ENCODE results near the gene TUBA8.

GRCh38 chr22:18130018-18130417 lies 19.4 kb downstream of the TUBA8 start:
- TF ChIP-seq SIN3A (IDR thresholded peaks at IDR 0.05; ENCODE audit: borderline replicate concordance, insufficient read depth, low read depth, low read length) (no peak), POLR2AphosphoS5 (IDR thresholded peaks at IDR 0.05; ENCODE audit: low read depth, low read length) (no peak)
- TF ChIP-seq, protein P1, sequence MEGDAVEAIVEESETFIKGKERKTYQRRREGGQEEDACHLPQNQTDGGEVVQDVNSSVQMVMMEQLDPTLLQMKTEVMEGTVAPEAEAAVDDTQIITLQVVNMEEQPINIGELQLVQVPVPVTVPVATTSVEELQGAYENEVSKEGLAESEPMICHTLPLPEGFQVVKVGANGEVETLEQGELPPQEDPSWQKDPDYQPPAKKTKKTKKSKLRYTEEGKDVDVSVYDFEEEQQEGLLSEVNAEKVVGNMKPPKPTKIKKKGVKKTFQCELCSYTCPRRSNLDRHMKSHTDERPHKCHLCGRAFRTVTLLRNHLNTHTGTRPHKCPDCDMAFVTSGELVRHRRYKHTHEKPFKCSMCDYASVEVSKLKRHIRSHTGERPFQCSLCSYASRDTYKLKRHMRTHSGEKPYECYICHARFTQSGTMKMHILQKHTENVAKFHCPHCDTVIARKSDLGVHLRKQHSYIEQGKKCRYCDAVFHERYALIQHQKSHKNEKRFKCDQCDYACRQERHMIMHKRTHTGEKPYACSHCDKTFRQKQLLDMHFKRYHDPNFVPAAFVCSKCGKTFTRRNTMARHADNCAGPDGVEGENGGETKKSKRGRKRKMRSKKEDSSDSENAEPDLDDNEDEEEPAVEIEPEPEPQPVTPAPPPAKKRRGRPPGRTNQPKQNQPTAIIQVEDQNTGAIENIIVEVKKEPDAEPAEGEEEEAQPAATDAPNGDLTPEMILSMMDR (IDR thresholded peaks at IDR 0.05), result no peak
